Activated gamma-delta T cell treated with Interleukin-2 at 50 U/mL for 16 hours (primary cell): Measurements from ENCODE around the gene UBE2V1.

Experiments used
- DNase-seq: peaks from one replicate; pipeline ENCODE4 v3.0.0-alpha.2; 2020

UBE2V1 gene

GRCh38 chr20:50058662-50059402, 54.1 kb downstream of the UBE2V1 start:
- DNase-seq = no peak

- DNase-seq = no peak
Measured at GRCh38 chr20:50057714-50058053, 55.3 kb downstream of the UBE2V1 start.

- no peak for DNase-seq
Measured at GRCh38 chr20:50056951-50057713, 55.8 kb downstream of the UBE2V1 start.

- no peak for DNase-seq
Measured at GRCh38 chr20:50056408-50056926, 56.5 kb downstream of the UBE2V1 start.

- DNase-seq = no peak
Measured at GRCh38 chr20:50055524-50056083, 57.3 kb downstream of the UBE2V1 start.

GRCh38 chr20:50054626-50055511, 58.1 kb downstream of the UBE2V1 start:
- no peak for DNase-seq

- no peak for DNase-seq
Measured at GRCh38 chr20:50054231-50054547, 58.8 kb downstream of the UBE2V1 start.

- no peak for DNase-seq
Measured at GRCh38 chr20:50053362-50054230, 59.4 kb downstream of the UBE2V1 start.

GRCh38 chr20:50052550-50053361, 60.2 kb downstream of the UBE2V1 start:
- no peak for DNase-seq

GRCh38 chr20:50050660-50051308, 62.2 kb downstream of the UBE2V1 start:
- no peak for DNase-seq

GRCh38 chr20:50050214-50050613, 62.7 kb downstream of the UBE2V1 start:
- DNase-seq = no peak

- DNase-seq = no peak
Measured at GRCh38 chr20:50049442-50050026, 63.4 kb downstream of the UBE2V1 start.

GRCh38 chr20:50048420-50049166, 64.4 kb downstream of the UBE2V1 start:
- peak; percentile 33 for DNase-seq

- no peak for DNase-seq
Measured at GRCh38 chr20:50044353-50044960, 68.5 kb downstream of the UBE2V1 start.

- DNase-seq = no peak
Measured at GRCh38 chr20:50043573-50044352, 69.2 kb downstream of the UBE2V1 start.

- DNase-seq = no peak
Measured at GRCh38 chr20:50042370-50043313, 70.3 kb downstream of the UBE2V1 start.
